HEK293 (cell line): ENCODE data around the gene MAP1B.

Source experiments
- CTCF ChIA-PET: fragments of 350-600 bp; formaldehyde crosslinking; extraction: SDS; loops from one replicate; lab custom pipeline; 2021; ENCODE audit warnings: antibody characterized with exemption; lab: Yijun Ruan, JAX
- POLR2A ChIA-PET: fragments of 300-600 bp; formaldehyde crosslinking; extraction: SDS; loops from one replicate; lab custom pipeline; 2020; ENCODE audit warnings: antibody characterized with exemption, inconsistent platforms; lab: Yijun Ruan, JAX
- H3K27ac ChIP-seq: fragments of 200-500 bp; sonication (Bioruptor generic); 2 replicates; pipeline ENCODE4 v1.5.1; 2014; ENCODE audit warnings: low read depth, low read length, control low read depth, inconsistent platforms; ENCODE audit errors: extremely low read depth
- H3K36me3 ChIP-seq, 2 experiments: fragments of 200-500 bp in 1 of 2; sonication (Bioruptor generic) in 1 of 2; 1 replicate in 1 of 2; 2 replicates in 1 of 2; pipeline ENCODE4 v1.5.1; 2014 to 2017; ENCODE audit warnings: inconsistent platforms in 2 of 2, low read length in 2 of 2; ENCODE audit not compliant: control insufficient read depth in 2 of 2, insufficient read depth in 1 of 2
- H3K4me1 ChIP-seq: fragments of 200-500 bp; sonication (Bioruptor generic); 2 replicates; pipeline ENCODE4 v1.5.1; 2014; ENCODE audit warnings: mild to moderate bottlenecking, low read length, inconsistent platforms; ENCODE audit not compliant: control insufficient read depth, insufficient read depth
- H3K4me3 ChIP-seq: 2 replicates; pipeline ENCODE4 v1.5.1; 2011; ENCODE audit warnings: low read depth, mild to moderate bottlenecking, control low read depth, low read length, moderate library complexity
- H3K9me3 ChIP-seq: fragments of 200-500 bp; sonication (Bioruptor generic); 2 replicates; pipeline ENCODE4 v1.5.1; 2014; ENCODE audit warnings: low read depth, low read length, inconsistent platforms; ENCODE audit not compliant: control insufficient read depth, insufficient read depth
- BCL11B ChIP-seq: fragments of 450-650 bp; formaldehyde crosslinking; IDR thresholded peaks from 2 replicates; pipeline ENCODE4 v1.5.1; 2016; ENCODE audit warnings: low read depth, missing biosample characterization, missing genetic modification characterization
- HIC1 ChIP-seq: fragments of 450-650 bp; formaldehyde crosslinking; IDR thresholded peaks from 2 replicates; pipeline ENCODE4 v1.5.1; 2016; ENCODE audit warnings: missing biosample characterization, missing genetic modification characterization
- KLF1 ChIP-seq: fragments of 450-650 bp; formaldehyde crosslinking; IDR thresholded peaks from 2 replicates; pipeline ENCODE4 v1.5.1; 2016; ENCODE audit warnings: missing biosample characterization, missing genetic modification characterization
- KLF7 ChIP-seq: fragments of 450-650 bp; formaldehyde crosslinking; IDR thresholded peaks from 2 replicates; pipeline ENCODE4 v1.5.1; 2016; ENCODE audit warnings: missing biosample characterization, missing genetic modification characterization, borderline replicate concordance
- KLF8 ChIP-seq: fragments of 450-650 bp; formaldehyde crosslinking; IDR thresholded peaks from 2 replicates; pipeline ENCODE4 v1.5.1; 2016; ENCODE audit warnings: missing biosample characterization, missing genetic modification characterization
- TCF7L2 ChIP-seq: IDR thresholded peaks from 2 replicates; pipeline ENCODE4 v1.6.1; 2011; ENCODE audit warnings: low read depth, mild to moderate bottlenecking, inconsistent platforms, low read length, moderate library complexity, borderline replicate concordance
- ZBTB17 ChIP-seq: fragments of 450-650 bp; formaldehyde crosslinking; IDR thresholded peaks from 2 replicates; pipeline ENCODE4 v1.5.1; 2016; ENCODE audit warnings: missing biosample characterization, missing genetic modification characterization
- ZBTB8A ChIP-seq: fragments of 450-650 bp; formaldehyde crosslinking; IDR thresholded peaks from 2 replicates; pipeline ENCODE4 v1.5.1; 2016; ENCODE audit warnings: missing biosample characterization, missing genetic modification characterization
- ZNF266 ChIP-seq: fragments of 450-650 bp; formaldehyde crosslinking; IDR thresholded peaks from 2 replicates; pipeline ENCODE4 v1.5.1; 2016; ENCODE audit warnings: missing biosample characterization, missing genetic modification characterization, low read depth
- ZNF274 ChIP-seq, 2 experiments: fragments of 200-500 bp in 1 of 2; fragments of 450-650 bp in 1 of 2; sonication (Bioruptor generic) in 1 of 2; formaldehyde crosslinking in 1 of 2; IDR thresholded peaks; 2 replicates each; pipeline versions ENCODE4 v1.5.1 to v1.6.1; 2014 to 2016; ENCODE audit warnings: borderline replicate concordance in 1 of 2, inconsistent platforms in 1 of 2, low read length in 1 of 2, missing biosample characterization in 1 of 2, missing genetic modification characterization in 1 of 2
- ZNF292 ChIP-seq: fragments of 450-650 bp; formaldehyde crosslinking; IDR thresholded peaks from 2 replicates; pipeline ENCODE4 v1.5.1; 2016; ENCODE audit warnings: low read depth, missing biosample characterization, missing genetic modification characterization, borderline replicate concordance
- ZNF596 ChIP-seq: fragments of 450-650 bp; IDR thresholded peaks from 2 replicates; pipeline ENCODE4 v1.5.0; 2018; ENCODE audit warnings: missing biosample characterization, mild to moderate bottlenecking, missing genetic modification characterization, moderate library complexity
- ZNF623 ChIP-seq: fragments of 450-650 bp; formaldehyde crosslinking; IDR thresholded peaks from 2 replicates; pipeline ENCODE4 v1.5.1; 2016; ENCODE audit warnings: missing biosample characterization, missing genetic modification characterization
- ZNF626 ChIP-seq: fragments of 450-650 bp; sonication (Bioruptor Pico); formaldehyde crosslinking; IDR thresholded peaks from 2 replicates; pipeline ENCODE4 v1.5.1; 2018; ENCODE audit warnings: missing biosample characterization, missing genetic modification characterization, inconsistent platforms
- ZNF654 ChIP-seq: fragments of 450-650 bp; formaldehyde crosslinking; IDR thresholded peaks from 2 replicates; pipeline ENCODE4 v1.5.1; 2016; ENCODE audit warnings: low read depth, missing biosample characterization, missing genetic modification characterization
- ZNF658 ChIP-seq: fragments of 450-650 bp; formaldehyde crosslinking; IDR thresholded peaks from 2 replicates; pipeline ENCODE4; 2016; ENCODE audit warnings: missing biosample characterization, missing genetic modification characterization
- ZNF791 ChIP-seq: fragments of 450-650 bp; formaldehyde crosslinking; IDR thresholded peaks from 2 replicates; pipeline ENCODE4 v1.5.1; 2016; ENCODE audit warnings: missing biosample characterization, missing genetic modification characterization
- ZXDB ChIP-seq: fragments of 450-650 bp; formaldehyde crosslinking; IDR thresholded peaks from 2 replicates; pipeline ENCODE4 v1.5.1; 2016; ENCODE audit warnings: missing biosample characterization, missing genetic modification characterization

Gene MAP1B

DNA sequence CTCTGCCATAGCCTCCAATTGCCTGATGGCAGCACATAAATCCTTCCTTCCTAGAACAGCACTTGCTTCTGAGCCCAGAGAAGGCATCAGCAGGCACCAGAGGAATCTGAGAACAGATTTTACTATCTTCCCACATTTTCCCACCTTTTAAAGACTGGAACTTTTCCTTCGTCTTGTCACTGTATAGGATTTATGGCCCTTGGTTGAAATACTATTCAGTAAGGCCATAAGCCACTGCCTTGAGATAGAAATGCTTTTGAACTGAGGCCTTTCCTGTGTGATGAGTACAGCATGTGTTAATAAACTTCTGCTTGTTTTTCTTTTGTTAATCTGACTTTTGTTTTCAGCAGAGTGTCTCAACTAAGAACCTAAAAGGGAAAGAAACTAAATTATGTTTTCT lies 128.4 kb downstream of the MAP1B start:
- ChIA-PET POLR2A (no interaction called here), CTCF (interaction anchor here (1.0 kb wide), 1 partner anchor 9 kb away, joined by 4 read pairs; no protein-coding TSS in a partner anchor)
- H3K4me3 ChIP-seq, result no peak overlapping the region
- no peak overlapping the region for H3K27ac ChIP-seq
- H3K36me3 ChIP-seq, result peaks cover 6 to 41% of the 10 kb centered on the region in 2 experiments
- TF ChIP-seq ZNF266 (tag by site-specific recombination), result no peak
- no peak for TF ChIP-seq ZNF292 (tag by site-specific recombination)
- no peak for TF ChIP-seq KLF1 (tag by site-specific recombination)
- no peaks in the 10 kb centered on the region for H3K9me3 ChIP-seq
- 0 out of 2 replicates have a peak, but pooled peaks cover 3% of the 10 kb centered on the region for H3K4me1 ChIP-seq

- POLR2A ChIA-PET, result interaction anchor here (1.3 kb wide), 1 partner anchor 11 kb away, joined by 3 read pairs; no protein-coding TSS in a partner anchor
- Histone ChIP-seq H3K4me3 (no peak overlapping the region), H3K27ac (no peak overlapping the region), H3K36me3 (peaks cover 6 to 25% of the 10 kb centered on the region in 2 experiments), H3K9me3 (no peaks in the 10 kb centered on the region), H3K4me1 (peaks cover under 1% of the 10 kb centered on the region)
- TF ChIP-seq KLF1 (tag by site-specific recombination), result no peak
- CTCF ChIA-PET, result interaction anchor here (1.1 kb wide), 1 partner anchor 114 kb away, joined by 3 read pairs; no protein-coding TSS in a partner anchor
Observed at GRCh38 chr5:72237415-72237814, 130.1 kb downstream of the MAP1B start.

GRCh38 chr5:72237879-72238278 lies 130.6 kb downstream of the MAP1B start:
- TF ChIP-seq ZNF274 (IDR thresholded peaks at IDR 0.05; ENCODE audit: low read length), result no peak
- no peak for TF ChIP-seq ZNF274 (tag by site-specific recombination; IDR thresholded peaks at IDR 0.05; ENCODE audit: borderline replicate concordance)
- TF ChIP-seq ZXDB, result no peak
- no peak for TF ChIP-seq TCF7L2
- no peak for TF ChIP-seq ZNF658 (tag by site-specific recombination)
- TF ChIP-seq HIC1 (tag by site-specific recombination), result no peak
- TF ChIP-seq ZBTB8A (tag by site-specific recombination), result no peak
- no peak for TF ChIP-seq ZNF791 (tag by site-specific recombination)
- no peak for TF ChIP-seq ZNF623 (tag by site-specific recombination)
- TF ChIP-seq KLF7, result no peak
- TF ChIP-seq ZBTB17 (tag by site-specific recombination), result no peak
- TF ChIP-seq BCL11B (tag by site-specific recombination), result no peak
- TF ChIP-seq ZNF654 (tag by site-specific recombination), result no peak
- no peak for TF ChIP-seq ZNF596
- no peak for TF ChIP-seq ZNF626 (tag by site-specific recombination)
- no peak for TF ChIP-seq KLF8 (tag by site-specific recombination)
- peaks cover 6 to 21% of the 10 kb centered on the region in 2 experiments for H3K36me3 ChIP-seq
- POLR2A ChIA-PET, result interaction anchor here (1.3 kb wide), 1 partner anchor 10 kb away, joined by 3 read pairs; no protein-coding TSS in a partner anchor
- H3K27ac ChIP-seq, result no peak overlapping the region
- H3K4me1 ChIP-seq, result peaks cover 5% of the 10 kb centered on the region
- CTCF ChIA-PET, result interaction anchor here (0.7 to 1.1 kb wide), 4 partner anchors 31 to 708 kb away, joined by 3 to 4 read pairs (median 3); no protein-coding TSS in a partner anchor
- H3K4me3 ChIP-seq, result no peak overlapping the region
- H3K9me3 ChIP-seq, result no peaks in the 10 kb centered on the region
